Measurements from ENCODE around the gene SSTR5. TPM values are rescaled to one million over a fixed set of nuclear protein-coding genes. Genes with fewer than 3 reads are reported as not detected.

The SSTR5 gene
- total and polyA plus RNA-seq, 2 donors (not counting 1 experiment from before 2014, with no cell fraction given): not detected

- intact Hi-C loops (cut with micrococcal nuclease): no loop called here
- TF ChIP-seq EZH2 (IDR thresholded peaks at IDR 0.05; ENCODE audit: borderline replicate concordance, insufficient read depth, low read depth, low read length, poor library complexity, severe bottlenecking): no peak
- no peak for TF ChIP-seq CTCF (IDR thresholded peaks at IDR 0.05)
- H3K4me3 Mint-ChIP-seq: no peak overlapping the region
- Histone ChIP-seq H3K9me3 (ENCODE audit: control extremely low read depth in 1 of 3, control insufficient read depth in 2 of 3, insufficient read depth in 1 of 3, low read length in 2 of 3) (peaks cover 0 to 15% (median under 1%) of the 10 kb centered on the region in 3 donors), H2AFZ (ENCODE audit: insufficient read depth, low read depth, low read length, poor library complexity, severe bottlenecking) (no peak overlapping the region), H3K79me2 (ENCODE audit: control insufficient read depth, insufficient read depth, low read length) (no peaks in the 10 kb centered on the region), H3K4me3 (ENCODE audit: control extremely low read depth in 1 of 5, extremely low read depth in 1 of 5, insufficient read depth in 1 of 5, low read depth in 2 of 5, low read length in 4 of 5) (no peak overlapping the region), H3K27ac (ENCODE audit: low read length in 2 of 2) (no peak overlapping the region), H3K4me2 (replicated peaks; ENCODE audit: low read depth, low read length, poor library complexity, severe bottlenecking) (no peak overlapping the region), H3K27me3 (replicated peaks in 1 of 4; ENCODE audit: control extremely low read depth in 1 of 4, control insufficient read depth in 3 of 4, insufficient read depth in 4 of 4, low read length in 3 of 4) (peaks cover 0 to 28% (median 0%) of the 10 kb centered on the region in 4 experiments), H3K9ac (ENCODE audit: low read length) (no peak overlapping the region), H3K36me3 (replicated peaks in 1 of 2; ENCODE audit: control extremely low read depth in 1 of 2, control insufficient read depth in 1 of 2, extremely low read depth in 1 of 2, insufficient read depth in 2 of 2, low read length in 1 of 2) (no peaks in the 10 kb centered on the region), H4K20me1 (ENCODE audit: control insufficient read depth, insufficient read depth, low read length, poor library complexity, severe bottlenecking) (no peaks in the 10 kb centered on the region), H3K4me1 (ENCODE audit: control insufficient read depth in 2 of 2, insufficient read depth in 2 of 2, low read length in 2 of 2) (no peaks in the 10 kb centered on the region)
- CTCF ChIA-PET: no interaction called here
- H3K9me3 Mint-ChIP-seq (ENCODE audit: insufficient read depth): no peaks in the 10 kb centered on the region
- H3K27ac Mint-ChIP-seq: no peak overlapping the region
- ATAC-seq (ENCODE audit: low read depth) (no peak), DNase-seq (no peak)
- POLR2A ChIA-PET: no interaction called here
- WGBS (ENCODE audit: insufficient coverage): 54% methylated on average over 24 of the region's 27 CpGs
- H3K4me1 Mint-ChIP-seq: no peaks in the 10 kb centered on the region
- H3K27me3 Mint-ChIP-seq: peaks cover 3% of the 10 kb centered on the region
These were observed 18.4 kb downstream of the SSTR5 start for GRCh38 chr16:1090620-1091587.

GRCh38 chr16:1091992-1092552, 19.5 kb downstream of the SSTR5 start:
- H3K4me2 ChIP-seq (replicated peaks; ENCODE audit: low read depth, low read length, poor library complexity, severe bottlenecking): no peak overlapping the region
- no peaks in the 10 kb centered on the region for H4K20me1 ChIP-seq (ENCODE audit: control insufficient read depth, insufficient read depth, low read length, poor library complexity, severe bottlenecking)
- CTCF ChIA-PET: no interaction called here
- TF ChIP-seq EZH2 (IDR thresholded peaks at IDR 0.05; ENCODE audit: borderline replicate concordance, insufficient read depth, low read depth, low read length, poor library complexity, severe bottlenecking) (no peak), CTCF (IDR thresholded peaks at IDR 0.05) (no peak)
- Mint-ChIP-seq H3K9me3 (ENCODE audit: insufficient read depth) (no peaks in the 10 kb centered on the region), H3K4me1 (no peaks in the 10 kb centered on the region), H3K27me3 (peaks cover 3% of the 10 kb centered on the region), H3K4me3 (no peak overlapping the region), H3K27ac (no peak overlapping the region)
- POLR2A ChIA-PET: no interaction called here
- H3K36me3 ChIP-seq (replicated peaks in 1 of 2; ENCODE audit: control extremely low read depth in 1 of 2, control insufficient read depth in 1 of 2, extremely low read depth in 1 of 2, insufficient read depth in 2 of 2, low read length in 1 of 2): no peaks in the 10 kb centered on the region
- no peak overlapping the region for H3K27ac ChIP-seq (ENCODE audit: low read length in 2 of 2)
- no peak overlapping the region for H2AFZ ChIP-seq (ENCODE audit: insufficient read depth, low read depth, low read length, poor library complexity, severe bottlenecking)
- H3K4me3 ChIP-seq (ENCODE audit: control extremely low read depth in 1 of 5, extremely low read depth in 1 of 5, insufficient read depth in 1 of 5, low read depth in 2 of 5, low read length in 4 of 5): no peak overlapping the region
- peaks cover 0 to 26% (median 0%) of the 10 kb centered on the region in 4 experiments for H3K27me3 ChIP-seq (replicated peaks in 1 of 4; ENCODE audit: control extremely low read depth in 1 of 4, control insufficient read depth in 3 of 4, insufficient read depth in 4 of 4, low read length in 3 of 4)
- intact Hi-C loops (cut with micrococcal nuclease): no loop called here
- no peaks in the 10 kb centered on the region for H3K4me1 ChIP-seq (ENCODE audit: control insufficient read depth in 2 of 2, insufficient read depth in 2 of 2, low read length in 2 of 2)
- no peak overlapping the region for H3K9ac ChIP-seq (ENCODE audit: low read length)
- 98% methylated on average over 19 of the region's 27 CpGs for WGBS (ENCODE audit: insufficient coverage)
- ATAC-seq (ENCODE audit: low read depth) (no peak), DNase-seq (no peak)
- H3K9me3 ChIP-seq (ENCODE audit: control extremely low read depth in 1 of 3, control insufficient read depth in 2 of 3, insufficient read depth in 1 of 3, low read length in 2 of 3): peaks cover 0 to 7% (median 0%) of the 10 kb centered on the region in 3 donors
- no peaks in the 10 kb centered on the region for H3K79me2 ChIP-seq (ENCODE audit: control insufficient read depth, insufficient read depth, low read length)

All from B cell (primary cell).